ENCODE results near the gene MYPOP. TPM values are rescaled to one million over a fixed set of nuclear protein-coding genes. Genes with fewer than 3 reads are reported as not detected.

The MYPOP gene
- total and polyA plus RNA-seq, 9 of the 15 experiments (the other 6 are each of a cell fraction or from before 2014, with no cell fraction given), result 0.32 to 7.6 (median 1.6) TPM

GRCh38 chr19:45886427-45887199 lies 15.8 kb downstream of the MYPOP start (continued):
- TF ChIP-seq ZBTB40 (IDR thresholded peaks at IDR 0.05) (peak; percentile 90), ZBTB40 (CRISPR knock-in tag; IDR thresholded peaks at IDR 0.05) (no peak), ZNF146 (CRISPR knock-in tag; IDR thresholded peaks at IDR 0.05; ENCODE audit: unreplicated experiment) (no peak), JUN (IDR thresholded peaks at IDR 0.05; ENCODE audit: borderline replicate concordance, low read depth, low read length) (peak; percentile 11; the same call in 1 of the 2 replicates), JUN (CRISPR knock-in tag; IDR thresholded peaks at IDR 0.05; ENCODE audit: borderline replicate concordance) (no peak), ADNP (tag; IDR thresholded peaks at IDR 0.05) (peak; percentile 88), TAF7 (tag; IDR thresholded peaks at IDR 0.05) (no peak), YBX1 (IDR thresholded peaks at IDR 0.05) (no peak), HBP1 (CRISPR knock-in tag; IDR thresholded peaks at IDR 0.05) (0 out of 2 replicates have a peak, but pooled peaks have one; percentile 11), GATAD2B (IDR thresholded peaks at IDR 0.05; ENCODE audit: borderline replicate concordance) (no peak), ESRRB (CRISPR knock-in tag; IDR thresholded peaks at IDR 0.05; ENCODE audit: borderline replicate concordance) (no peak), ZBTB33 (CRISPR knock-in tag; IDR thresholded peaks at IDR 0.05) (no peak; the same call in 1 of the 2 replicates), HSF4 (CRISPR knock-in tag; IDR thresholded peaks at IDR 0.05; ENCODE audit: borderline replicate concordance) (no peak)
